NB4 (cell line): ENCODE results near the gene GP1BA.
A peak's percentile ranks its signal among the peaks of the same experiment; 100 is the strongest.

Source experiments
- DNase-seq: peaks from one replicate; pipeline ENCODE4 v3.0.0; 2010; ENCODE audit warnings: low read depth
- H3K4me3 ChIP-seq: one replicate; pipeline ENCODE4 v1.5.1; 2011; ENCODE audit warnings: mild to moderate bottlenecking, low read depth, low read length, moderate library complexity
- MAX ChIP-seq: IDR thresholded peaks from 2 replicates; pipeline ENCODE4 v1.6.1; 2011; ENCODE audit warnings: low read depth, low read length
- MYC ChIP-seq: IDR thresholded peaks from 2 replicates; pipeline ENCODE4 v1.6.1; 2011; ENCODE audit warnings: low read depth, low read length
- POLR2A ChIP-seq: IDR thresholded peaks from 2 replicates; pipeline ENCODE4 v1.6.1; 2011; ENCODE audit warnings: mild to moderate bottlenecking; ENCODE audit not compliant: insufficient read length; ENCODE audit errors: extremely low read depth
- TF ChIP-seq, protein P1 (sequence below): IDR thresholded peaks from one replicate; pipeline ENCODE4 v1.5.1; 2012; ENCODE audit warnings: low read depth, low read length

The GP1BA gene

DNA sequence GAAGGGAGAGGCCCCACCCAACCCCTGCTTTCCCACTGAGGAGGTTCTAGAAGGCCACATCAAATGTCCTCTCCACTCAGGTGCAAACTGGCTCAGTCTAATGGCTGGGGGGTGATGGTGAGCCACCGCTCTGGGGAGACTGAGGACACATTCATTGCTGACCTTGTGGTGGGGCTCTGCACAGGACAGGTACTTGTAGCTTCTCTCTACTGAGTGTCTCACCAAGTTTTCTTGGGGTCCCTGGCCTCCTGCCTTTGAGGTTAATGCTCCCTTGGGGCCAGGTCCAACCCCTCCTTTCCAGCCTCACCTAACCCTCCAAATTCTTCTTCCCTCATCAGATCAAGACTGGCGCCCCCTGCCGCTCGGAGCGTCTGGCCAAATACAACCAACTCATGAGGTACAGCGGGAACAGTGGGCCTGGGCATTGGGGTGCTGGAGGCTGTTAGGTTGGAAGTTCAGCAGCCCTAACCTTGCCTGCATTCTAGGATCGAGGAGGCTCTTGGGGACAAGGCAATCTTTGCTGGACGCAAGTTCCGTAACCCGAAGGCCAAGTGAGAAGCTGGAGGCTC is 24.5 kb downstream of the GP1BA start:
- no peak overlapping the region for H3K4me3 ChIP-seq
- DNase-seq, result no peak
- TF ChIP-seq, protein P1, sequence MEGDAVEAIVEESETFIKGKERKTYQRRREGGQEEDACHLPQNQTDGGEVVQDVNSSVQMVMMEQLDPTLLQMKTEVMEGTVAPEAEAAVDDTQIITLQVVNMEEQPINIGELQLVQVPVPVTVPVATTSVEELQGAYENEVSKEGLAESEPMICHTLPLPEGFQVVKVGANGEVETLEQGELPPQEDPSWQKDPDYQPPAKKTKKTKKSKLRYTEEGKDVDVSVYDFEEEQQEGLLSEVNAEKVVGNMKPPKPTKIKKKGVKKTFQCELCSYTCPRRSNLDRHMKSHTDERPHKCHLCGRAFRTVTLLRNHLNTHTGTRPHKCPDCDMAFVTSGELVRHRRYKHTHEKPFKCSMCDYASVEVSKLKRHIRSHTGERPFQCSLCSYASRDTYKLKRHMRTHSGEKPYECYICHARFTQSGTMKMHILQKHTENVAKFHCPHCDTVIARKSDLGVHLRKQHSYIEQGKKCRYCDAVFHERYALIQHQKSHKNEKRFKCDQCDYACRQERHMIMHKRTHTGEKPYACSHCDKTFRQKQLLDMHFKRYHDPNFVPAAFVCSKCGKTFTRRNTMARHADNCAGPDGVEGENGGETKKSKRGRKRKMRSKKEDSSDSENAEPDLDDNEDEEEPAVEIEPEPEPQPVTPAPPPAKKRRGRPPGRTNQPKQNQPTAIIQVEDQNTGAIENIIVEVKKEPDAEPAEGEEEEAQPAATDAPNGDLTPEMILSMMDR, result no peak
- TF ChIP-seq MAX (no peak), MYC (no peak), POLR2A (no peak)

- TF ChIP-seq MYC, result no peak
- TF ChIP-seq, protein P1, result no peak
- TF ChIP-seq POLR2A, result no peak
- no peak for TF ChIP-seq MAX
- DNase-seq, result no peak
- H3K4me3 ChIP-seq, result no peak overlapping the region
Observed at GRCh38 chr17:4958102-4958501, 26.0 kb downstream of the GP1BA start.

- H3K4me3 ChIP-seq, result no peak overlapping the region
- DNase-seq, result no peak
- no peak for TF ChIP-seq MYC
Observed at GRCh38 chr17:4959261-4959965, 27.3 kb downstream of the GP1BA start.

DNA sequence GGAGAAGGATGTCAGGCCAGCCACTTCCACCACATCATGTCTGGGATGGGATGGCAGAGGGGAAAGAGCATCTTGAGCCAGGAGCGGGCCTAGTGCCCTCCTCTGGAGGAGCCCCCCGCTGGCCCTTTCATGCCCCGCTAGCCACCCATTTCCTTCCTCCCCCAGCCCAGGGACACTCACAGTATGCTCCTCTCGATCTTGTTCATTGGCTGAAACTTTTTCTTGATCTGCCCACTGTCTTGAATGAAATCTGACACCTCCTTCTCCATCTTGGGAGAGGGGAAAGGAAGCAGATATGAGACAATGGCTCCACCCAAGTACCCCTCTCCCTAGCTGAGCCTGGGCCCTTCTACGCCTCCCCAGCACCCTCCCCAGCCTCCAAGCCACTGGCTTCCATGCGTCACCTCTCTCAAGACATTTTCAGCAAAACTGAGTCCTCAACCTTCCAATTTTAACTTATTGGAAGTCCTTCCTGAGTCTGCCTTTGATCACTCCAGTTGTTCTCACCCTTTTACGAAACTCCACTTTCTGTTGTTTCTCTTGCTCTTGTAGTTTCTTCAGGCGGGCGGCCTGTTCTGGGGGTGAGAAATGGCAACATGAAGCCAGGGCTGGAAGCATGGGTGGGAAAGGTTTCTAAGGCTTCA is 28.3 kb downstream of the GP1BA start:
- H3K4me3 ChIP-seq, result no peak overlapping the region
- TF ChIP-seq, protein P1, result no peak
- TF ChIP-seq POLR2A (no peak), MYC (no peak), MAX (no peak)
- no peak for DNase-seq

GRCh38 chr17:4965311-4965986 is 33.4 kb downstream of the GP1BA start:
- no peak overlapping the region for H3K4me3 ChIP-seq
- TF ChIP-seq, protein P1, result no peak
- TF ChIP-seq POLR2A (no peak), MYC (no peak), MAX (no peak)
- no peak for DNase-seq

GRCh38 chr17:4966844-4967538 is 34.9 kb downstream of the GP1BA start:
- peak; percentile 98 for DNase-seq
- peak overlapping the region; percentile 80 for H3K4me3 ChIP-seq
- TF ChIP-seq MYC (no peak), POLR2A (peak; percentile 21)
- TF ChIP-seq, protein P1, result no peak
